K562 (cell line): Measurements from ENCODE around the gene ACSM5. TPM values are rescaled to one million over a fixed set of nuclear protein-coding genes. Genes with fewer than 3 reads are reported as not detected.

Experiments used
- ATAC-seq: fragments of 200-7000 bp; cut with Tn5 transposase; 3 replicates; pipeline ENCODE4 v1.9.1; 2020; ENCODE audit warnings: moderate library complexity
- BruUV-seq: library from RNA; stranded (reverse); fragments of 400-500 nt; replicated peaks from 2 replicates; lab custom pipeline; 2021; lab: Mats Ljungman, UMichigan
- CTCF ChIA-PET: fragments of 300-600 bp; formaldehyde crosslinking; extraction: SDS; loops from one replicate; lab custom pipeline; 2021; ENCODE audit warnings: low intra/inter-chr PET ratio; lab: Yijun Ruan, JAX
- POLR2A ChIA-PET: fragments of 300-600, 350-650 bp; sonication (Branson Sonifier 250); formaldehyde crosslinking; extraction: SDS; loops from one replicate; lab custom pipeline; 2021; ENCODE audit warnings: antibody characterized with exemption, inconsistent platforms; lab: Yijun Ruan, JAX
- DNase-seq, 4 experiments: peaks; one replicate each; pipeline versions ENCODE4 v3.0.0 to v3.0.0-alpha.2; 2011 to 2018; ENCODE audit warnings: low spot score in 3 of 4, mixed read lengths in 3 of 4; ENCODE audit errors: extremely low read depth in 1 of 4
- FAIRE-seq: peaks from 2 replicates; lab custom pipeline; 2011; peaks lifted over from hg19 to GRCh38; lab: Jason Lieb, UNC
- H2AFZ ChIP-seq: 2 replicates; pipeline ENCODE4 v1.6.0; 2011; ENCODE audit warnings: low read depth, low read length, control low read depth, inconsistent platforms
- H3K27ac ChIP-seq: fragments of 200-600 bp; 3 replicates; pipeline ENCODE4 v1.8.0; 2011; ENCODE audit warnings: low read depth, mild to moderate bottlenecking, control low read depth, inconsistent platforms, low read length, moderate library complexity, mixed read lengths; ENCODE audit errors: extremely low read depth
- H3K27me3 ChIP-seq, 2 experiments: fragments of 300-600 bp in 1 of 2; 2 replicates in 1 of 2; 3 replicates in 1 of 2; pipeline versions ENCODE4 v1.6.0 to v1.8.0; 2011; ENCODE audit warnings: inconsistent platforms in 2 of 2, low read length in 2 of 2, mild to moderate bottlenecking in 1 of 2, mixed read lengths in 1 of 2, moderate library complexity in 1 of 2; ENCODE audit not compliant: control insufficient read depth in 2 of 2, insufficient read depth in 2 of 2
- H3K36me3 ChIP-seq: fragments of 300-600 bp; 3 replicates; pipeline ENCODE4 v1.8.0; 2011; ENCODE audit warnings: mild to moderate bottlenecking, low read length, inconsistent platforms; ENCODE audit not compliant: control insufficient read depth, insufficient read depth
- H3K4me1 ChIP-seq, 2 experiments: fragments of 200-600 bp in 1 of 2; replicated peaks in 1 of 2; 2 replicates in 1 of 2; 3 replicates in 1 of 2; pipeline versions ENCODE4 v1.5.1 to v1.8.0; 2011; ENCODE audit warnings: inconsistent platforms in 2 of 2, low read length in 2 of 2, mild to moderate bottlenecking in 1 of 2, mixed read lengths in 1 of 2, moderate library complexity in 1 of 2; ENCODE audit not compliant: control insufficient read depth in 2 of 2, insufficient read depth in 2 of 2
- H3K4me2 ChIP-seq: 2 replicates; pipeline ENCODE4 v1.6.1; 2011; ENCODE audit warnings: low read length, control low read depth, inconsistent platforms, mixed read lengths; ENCODE audit not compliant: insufficient read depth
- H3K4me3 ChIP-seq: fragments of 200-600 bp; sonication (generic), shearing (Covaris generic); 2 replicates; pipeline ENCODE4 v1.5.1; 2016; ENCODE audit warnings: control low read depth, inconsistent platforms
- H3K79me2 ChIP-seq: fragments of 200-600 bp; 3 replicates; pipeline ENCODE4 v1.8.0; 2011; ENCODE audit warnings: low read length, inconsistent platforms; ENCODE audit not compliant: control insufficient read depth, insufficient read depth
- H3K9ac ChIP-seq, 2 experiments: 2 replicates each; pipeline versions ENCODE4 v1.6.0 to v1.6.1; 2011; ENCODE audit warnings: low read depth in 2 of 2, low read length in 2 of 2, control low read depth in 1 of 2, inconsistent platforms in 1 of 2, mild to moderate bottlenecking in 1 of 2, mixed read lengths in 1 of 2; ENCODE audit not compliant: insufficient read depth in 1 of 2
- H3K9me1 ChIP-seq: one replicate; pipeline ENCODE4 v1.6.0; 2011; ENCODE audit warnings: inconsistent platforms, mild to moderate bottlenecking, low read length, moderate library complexity; ENCODE audit not compliant: control insufficient read depth, insufficient read depth
- H3K9me3 ChIP-seq: replicated peaks from 2 replicates; pipeline ENCODE4 v1.5.1; 2011; ENCODE audit warnings: low read depth, low read length, inconsistent platforms; ENCODE audit not compliant: control insufficient read depth, insufficient read depth
- H4K20me1 ChIP-seq: replicated peaks from 2 replicates; pipeline ENCODE4 v1.6.1; 2011; ENCODE audit warnings: low read length, inconsistent platforms, mixed read lengths; ENCODE audit not compliant: control insufficient read depth, insufficient read depth
- ATF1 ChIP-seq, 2 experiments: fragments of 450-650 bp in 1 of 2; IDR thresholded peaks; 2 replicates each; pipeline ENCODE4 v1.6.1; 2016; ENCODE audit warnings: missing compliant biosample characterization in 1 of 2, missing genetic modification characterization in 1 of 2
- DIDO1 ChIP-seq: fragments of 450-650 bp; IDR thresholded peaks from 2 replicates; pipeline ENCODE4 v1.6.1; 2016; ENCODE audit warnings: low read depth, missing biosample characterization, missing genetic modification characterization
- GATAD2A ChIP-seq: fragments of 450-650 bp; IDR thresholded peaks from 2 replicates; pipeline ENCODE4 v1.6.1; 2017
- HSF4 ChIP-seq: fragments of 250-450 bp; sonication (Bioruptor Pico); IDR thresholded peaks from 2 replicates; pipeline ENCODE4 v2.1.2; 2022; ENCODE audit warnings: mild to moderate bottlenecking, moderate library complexity, borderline replicate concordance
- KLF6 ChIP-seq: fragments of 250-450 bp; sonication (Bioruptor Pico); IDR thresholded peaks from 2 replicates; pipeline ENCODE4 v1.4.0; 2020; ENCODE audit warnings: mild to moderate bottlenecking, moderate library complexity, borderline replicate concordance
- LARP7 ChIP-seq: fragments of 450-650 bp; IDR thresholded peaks from 2 replicates; pipeline ENCODE4 v1.6.1; 2016
- PCBP1 ChIP-seq: fragments of 200-400 bp; formaldehyde crosslinking; IDR thresholded peaks from 2 replicates; pipeline ENCODE4 v1.6.1; 2018; ENCODE audit warnings: mild to moderate bottlenecking, low read depth, low read length; ENCODE audit not compliant: poor library complexity, severe bottlenecking
- SMC3 ChIP-seq: conservative IDR thresholded peaks from 2 replicates; pipeline ENCODE4 v1.6.1; 2011; ENCODE audit warnings: low read depth, low read length, improper control_type of control experiment; ENCODE audit not compliant: insufficient read depth
- TRIM28 ChIP-seq: fragments of 450-650 bp; IDR thresholded peaks from 2 replicates; pipeline ENCODE4 v1.6.1; 2017
- TSC22D4 ChIP-seq: fragments of 450-650 bp; IDR thresholded peaks from 2 replicates; pipeline ENCODE4 v1.6.1; 2016; ENCODE audit warnings: missing genetic modification characterization, missing biosample characterization, control low read depth
- ZNF12 ChIP-seq: sonication (generic); formaldehyde crosslinking; IDR thresholded peaks from 2 replicates; pipeline ENCODE4 v1.4.0; 2020; ENCODE audit warnings: mild to moderate bottlenecking, missing genetic modification reagents
- ZNF232 ChIP-seq: sonication (generic); formaldehyde crosslinking; IDR thresholded peaks from 2 replicates; pipeline ENCODE4 v1.8.0; 2022; ENCODE audit warnings: mild to moderate bottlenecking, missing genetic modification reagents
- ZNF431 ChIP-seq: sonication (generic); formaldehyde crosslinking; IDR thresholded peaks from 2 replicates; pipeline ENCODE4 v1.8.0; 2022; ENCODE audit warnings: mild to moderate bottlenecking, missing genetic modification reagents
- WGBS: fragments of 100-300 bp; shearing (Covaris generic); methylation state at CpG from one replicate; pipeline ENCODE4 v1.1.6; 2016; ENCODE audit warnings: low coverage, mixed read lengths; ENCODE audit not compliant: insufficient coverage; ENCODE audit errors: missing lambda C conversion rate; 5-methylcytosine and 5-hydroxymethylcytosine counted together
- in situ Hi-C: fragments of 300-500 bp; cut with MboI; formaldehyde crosslinking; loops from 4 replicates; pipeline ENCODE4 v1.15.0; 2018; ENCODE audit warnings: inconsistent platforms, mixed read lengths
- intact Hi-C: fragments of 100-400 bp; cut with micrococcal nuclease; formaldehyde crosslinking; loops from 2 replicates; pipeline ENCODE4 v1.14.2; 2022
- polyA plus RNA-seq, 8 experiments: library from polyadenylated mRNA; depleted of rRNA in 4 of 8; stranded (reverse) in 5 of 8; unstranded in 3 of 8; fragments of >200 nt; fragmentation: Nextera tagmentation in 2 of 8; fragmentation: Illumina TruSeq in 1 of 8; extraction: Ambion mirVana in 2 of 8; extraction: Trizol in 1 of 8; gene quantifications; 2 replicates each; pipeline versions ENCODE4 v1.2.1 to v1.2.3, GENCODE V29; 2011 to 2014; ENCODE audit warnings: inconsistent platforms in 1 of 8, missing spikeins in 1 of 8
- total RNA-seq, 7 experiments: library from RNA; depleted of rRNA in 6 of 7; stranded (reverse); fragments of >200 nt in 6 of 7; fragmentation: Illumina TruSeq in 2 of 7; extraction: Trizol in 2 of 7; gene quantifications; 2 replicates each; pipeline versions ENCODE4 v1.2.1 to v1.2.3, GENCODE V29; 2011 to 2021; ENCODE audit warnings: low replicate concordance in 1 of 7
- TF ChIP-seq, protein P1 (sequence below): sonication (generic); formaldehyde crosslinking; IDR thresholded peaks from 2 replicates; pipeline ENCODE4 v1.8.0; 2022; ENCODE audit warnings: mild to moderate bottlenecking, missing genetic modification reagents
- TF ChIP-seq, protein P2 (sequence below): fragments of 250-450 bp; sonication (Bioruptor Pico); IDR thresholded peaks from 2 replicates; pipeline ENCODE4 v1.4.0; 2020; ENCODE audit warnings: borderline replicate concordance
- TF ChIP-seq, protein P3 (sequence below): fragments of 450-650 bp; conservative IDR thresholded peaks from 2 replicates; pipeline ENCODE4 v1.6.1; 2016; ENCODE audit warnings: missing genetic modification characterization, low read depth, mild to moderate bottlenecking, missing compliant biosample characterization, moderate library complexity
- TF ChIP-seq, protein P4 (sequence below): fragments of 250-450 bp; sonication (Bioruptor Pico); IDR thresholded peaks from 2 replicates; pipeline ENCODE4 v1.8.0; 2021; ENCODE audit warnings: borderline replicate concordance, mild to moderate bottlenecking, moderate library complexity; ENCODE audit not compliant: poor library complexity, severe bottlenecking

The ACSM5 gene
- total and polyA plus RNA-seq, 9 of the 15 experiments (the other 6 are each of a cell fraction or from before 2014, with no cell fraction given): not detected

DNA sequence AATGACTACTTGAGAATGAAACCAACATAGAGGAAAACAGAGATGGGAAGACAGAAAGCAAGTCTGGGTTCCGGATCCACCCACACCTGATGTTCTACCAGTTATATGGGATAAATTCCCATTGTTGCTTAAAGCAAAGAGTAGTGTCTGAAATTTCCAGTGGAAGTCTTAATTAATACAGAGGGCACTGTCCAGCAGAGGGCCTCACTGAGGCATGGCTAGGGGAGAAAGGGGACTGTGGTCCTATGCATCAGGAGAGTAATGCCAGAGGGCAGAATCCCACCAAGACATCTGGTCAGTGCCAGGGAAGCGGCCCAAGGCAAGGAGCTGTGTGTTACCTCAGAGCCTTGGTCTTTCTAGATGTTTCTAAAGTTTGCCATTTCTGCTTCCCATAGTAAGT, 49.3 kb upstream of the ACSM5 start (continued):
- TF ChIP-seq, protein P1, sequence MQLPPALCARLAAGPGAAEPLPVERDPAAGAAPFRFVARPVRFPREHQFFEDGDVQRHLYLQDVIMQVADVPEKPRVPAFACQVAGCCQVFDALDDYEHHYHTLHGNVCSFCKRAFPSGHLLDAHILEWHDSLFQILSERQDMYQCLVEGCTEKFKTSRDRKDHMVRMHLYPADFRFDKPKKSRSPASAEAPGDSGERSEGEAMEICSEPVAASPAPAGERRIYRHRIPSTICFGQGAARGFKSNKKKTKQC (CRISPR knock-in tag): no peak
- TF ChIP-seq SMC3: 0 out of 2 replicates have a peak, but pooled peaks have one; percentile 31
- no peak for TF ChIP-seq ATF1 (CRISPR knock-in tag; IDR thresholded peaks at IDR 0.05)
- TF ChIP-seq ATF1 (tag; IDR thresholded peaks at IDR 0.05): no peak
- TF ChIP-seq ZNF12 (CRISPR knock-in tag): no peak

DNA sequence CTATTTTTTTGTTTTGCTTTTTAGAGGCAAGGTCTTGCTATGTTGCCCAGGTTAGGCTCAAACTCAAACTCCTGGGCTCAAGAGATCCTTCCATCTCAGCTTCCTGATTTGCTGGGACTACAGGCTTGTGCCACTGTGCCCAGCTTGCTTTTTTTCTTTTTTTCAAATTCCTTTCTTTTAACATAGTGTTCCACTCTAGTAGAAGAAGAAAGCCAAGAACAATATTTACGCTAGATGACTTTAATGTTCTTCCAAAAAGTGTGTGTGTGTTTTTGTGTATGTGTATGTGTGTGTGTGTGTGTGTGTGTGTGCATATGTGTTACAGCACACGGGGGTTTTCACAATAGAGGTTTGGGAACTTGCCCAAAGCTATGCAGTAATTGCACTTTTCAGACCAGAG, 46.1 kb upstream of the ACSM5 start:
- ChIA-PET CTCF (no interaction called here), POLR2A (interaction anchor here (1.7 kb wide), 1 partner anchor 11 kb away, joined by 3 read pairs; no protein-coding TSS in a partner anchor)
- FAIRE-seq (no peak), DNase-seq (no peak), ATAC-seq (no peak)
- Histone ChIP-seq H2AFZ (no peak overlapping the region), H3K4me3 (no peak overlapping the region), H3K9ac (no peak overlapping the region), H3K27me3 (peaks cover 0 to 3% of the 10 kb centered on the region in 2 experiments; a peak in 1 of 5 replicates), H3K4me2 (no peak overlapping the region), H3K9me3 (no peaks in the 10 kb centered on the region), H3K9me1 (no peaks in the 10 kb centered on the region), H3K79me2 (no peaks in the 10 kb centered on the region), H3K36me3 (no peaks in the 10 kb centered on the region), H4K20me1 (no peaks in the 10 kb centered on the region), H3K27ac (no peak overlapping the region), H3K4me1 (no peaks in the 10 kb centered on the region)
- TF ChIP-seq, protein P2, sequence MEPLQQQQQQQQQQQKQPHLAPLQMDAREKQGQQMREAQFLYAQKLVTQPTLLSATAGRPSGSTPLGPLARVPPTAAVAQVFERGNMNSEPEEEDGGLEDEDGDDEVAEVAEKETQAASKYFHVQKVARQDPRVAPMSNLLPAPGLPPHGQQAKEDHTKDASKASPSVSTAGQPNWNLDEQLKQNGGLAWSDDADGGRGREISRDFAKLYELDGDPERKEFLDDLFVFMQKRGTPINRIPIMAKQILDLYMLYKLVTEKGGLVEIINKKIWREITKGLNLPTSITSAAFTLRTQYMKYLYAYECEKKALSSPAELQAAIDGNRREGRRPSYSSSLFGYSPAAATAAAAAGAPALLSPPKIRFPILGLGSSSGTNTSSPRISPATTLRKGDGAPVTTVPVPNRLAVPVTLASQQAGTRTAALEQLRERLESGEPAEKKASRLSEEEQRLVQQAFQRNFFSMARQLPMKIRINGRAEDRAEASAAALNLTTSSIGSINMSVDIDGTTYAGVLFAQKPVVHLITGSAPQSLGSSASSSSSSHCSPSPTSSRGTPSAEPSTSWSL: no peak
- no peak for TF ChIP-seq GATAD2A
- no peak for TF ChIP-seq HSF4
- TF ChIP-seq LARP7: no peak
- no peak for TF ChIP-seq ZNF431
- no peak for TF ChIP-seq DIDO1
- no peak for TF ChIP-seq ZNF232 (CRISPR knock-in tag)
- no peak for TF ChIP-seq TSC22D4
- TF ChIP-seq, protein P3, sequence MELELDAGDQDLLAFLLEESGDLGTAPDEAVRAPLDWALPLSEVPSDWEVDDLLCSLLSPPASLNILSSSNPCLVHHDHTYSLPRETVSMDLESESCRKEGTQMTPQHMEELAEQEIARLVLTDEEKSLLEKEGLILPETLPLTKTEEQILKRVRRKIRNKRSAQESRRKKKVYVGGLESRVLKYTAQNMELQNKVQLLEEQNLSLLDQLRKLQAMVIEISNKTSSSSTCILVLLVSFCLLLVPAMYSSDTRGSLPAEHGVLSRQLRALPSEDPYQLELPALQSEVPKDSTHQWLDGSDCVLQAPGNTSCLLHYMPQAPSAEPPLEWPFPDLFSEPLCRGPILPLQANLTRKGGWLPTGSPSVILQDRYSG: no peak
- TF ChIP-seq, protein P4, sequence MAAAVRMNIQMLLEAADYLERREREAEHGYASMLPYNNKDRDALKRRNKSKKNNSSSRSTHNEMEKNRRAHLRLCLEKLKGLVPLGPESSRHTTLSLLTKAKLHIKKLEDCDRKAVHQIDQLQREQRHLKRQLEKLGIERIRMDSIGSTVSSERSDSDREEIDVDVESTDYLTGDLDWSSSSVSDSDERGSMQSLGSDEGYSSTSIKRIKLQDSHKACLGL (CRISPR knock-in tag): no peak
- no peak for TF ChIP-seq PCBP1
- no peak for TF ChIP-seq TRIM28
- no peak for TF ChIP-seq KLF6
- intact Hi-C loops: no loop called here
- 0% methylated on average over 2 of the region's 2 CpGs for WGBS
- no TSS peak for BruUV-seq
- in situ Hi-C loops: no loop called here
